DMS53 treated with DMSO at 0.1 percent for 48 hours (cell line): ENCODE results near the gene UPP2.

Experiments
- DNase-seq: peaks from one replicate; lab custom pipeline; 2025; ENCODE audit not compliant: unreplicated experiment; lab: John Stamatoyannopoulos, UW

The UPP2 gene

GRCh38 chr2:158135096-158135495 lies 33.4 kb downstream of the UPP2 start:
- no peak for DNase-seq

DNA sequence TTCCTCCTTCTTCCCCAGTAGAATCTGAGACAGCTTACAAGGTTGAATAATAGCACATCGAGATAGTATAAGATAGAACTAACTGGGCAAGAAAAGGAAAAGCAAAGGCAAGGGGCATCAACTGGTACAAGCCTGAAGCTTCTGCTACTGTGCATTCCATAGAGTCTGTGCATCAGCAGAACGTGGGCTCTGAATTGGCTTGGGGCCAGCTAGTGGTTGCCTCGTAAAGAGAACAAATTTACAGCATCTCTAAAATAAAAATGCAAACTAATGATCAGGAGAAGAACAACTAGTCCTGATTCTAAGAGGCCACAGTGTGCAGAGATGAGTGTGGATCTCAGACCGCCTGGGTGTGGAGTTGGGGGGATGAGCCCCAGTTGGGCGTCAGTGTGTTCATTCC lies 36.6 kb downstream of the UPP2 start:
- no peak for DNase-seq

- no peak for DNase-seq
These were observed 38.5 kb downstream of the UPP2 start for GRCh38 chr2:158140201-158140600.

GRCh38 chr2:158142165-158142564 lies 40.5 kb downstream of the UPP2 start:
- DNase-seq = no peak

DNA sequence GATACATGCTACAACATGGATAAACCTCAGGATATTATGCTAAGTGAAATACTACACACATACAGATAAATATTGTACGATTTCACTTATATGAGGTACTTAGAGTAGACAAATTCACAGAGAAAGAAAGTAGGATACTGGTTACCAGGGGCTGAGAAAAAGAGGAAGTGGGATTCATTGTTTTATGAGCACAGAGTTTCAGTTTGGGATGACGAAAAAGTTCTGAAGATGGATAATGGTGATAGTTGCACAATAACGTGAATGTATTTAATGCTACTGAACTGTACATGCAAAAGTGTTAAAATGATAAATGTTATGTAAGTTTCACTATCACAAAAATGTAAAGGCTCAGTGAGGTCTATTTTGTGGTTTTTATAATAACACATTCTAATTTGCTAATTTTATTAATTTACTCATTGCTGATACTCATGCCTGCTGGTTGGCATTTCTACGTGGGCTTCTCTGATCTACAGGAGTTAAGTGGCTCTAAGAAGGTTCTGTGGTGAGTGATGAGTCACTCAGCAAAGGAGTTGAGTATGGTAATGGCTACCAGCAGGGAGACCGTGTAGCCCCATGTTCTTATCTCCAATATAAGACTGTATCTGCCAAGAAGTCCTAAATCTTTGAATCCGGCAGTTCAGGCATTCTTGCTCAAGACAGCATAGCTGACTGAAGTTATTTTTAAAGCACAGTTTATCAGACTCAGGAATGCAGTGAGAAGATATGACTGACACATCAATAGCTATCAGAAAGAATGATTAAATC lies 41.1 kb downstream of the UPP2 start:
- no peak for DNase-seq

- DNase-seq = no peak
These were observed 42.2 kb downstream of the UPP2 start for GRCh38 chr2:158143703-158144360.

DNA sequence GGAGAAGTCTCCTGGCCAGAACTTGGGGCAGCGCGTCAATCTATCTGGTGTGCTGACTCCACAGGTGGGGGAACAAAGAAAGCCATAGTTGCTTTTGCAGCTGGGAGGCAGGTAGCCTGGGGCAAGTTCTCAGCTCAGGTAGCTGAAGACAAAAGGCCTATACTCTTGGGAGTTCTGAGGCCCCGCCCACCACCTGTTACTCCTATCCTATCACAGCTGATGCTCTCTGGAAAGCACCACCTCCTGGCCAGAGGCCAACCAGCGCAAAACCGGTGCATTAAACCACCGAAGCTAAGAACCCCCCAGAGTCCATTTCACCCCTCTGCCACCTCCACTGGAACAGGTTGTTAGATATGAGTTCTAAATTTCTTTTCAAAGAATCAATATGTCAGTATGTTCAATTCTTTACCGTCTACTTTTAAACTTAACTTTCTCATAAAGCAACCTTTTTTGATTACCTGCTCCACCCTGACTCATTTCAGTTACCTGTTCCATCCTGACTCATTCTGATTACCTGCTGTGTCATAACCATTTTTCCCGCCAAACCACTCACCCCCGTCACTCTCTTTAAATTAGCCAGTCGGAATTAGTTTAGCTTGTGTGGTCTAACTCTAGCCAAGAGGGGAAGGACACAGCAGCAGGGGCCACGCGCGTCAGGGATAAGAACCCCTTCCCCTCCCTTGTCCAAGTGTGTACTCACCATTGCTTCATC lies 43.4 kb downstream of the UPP2 start:
- no peak for DNase-seq

DNA sequence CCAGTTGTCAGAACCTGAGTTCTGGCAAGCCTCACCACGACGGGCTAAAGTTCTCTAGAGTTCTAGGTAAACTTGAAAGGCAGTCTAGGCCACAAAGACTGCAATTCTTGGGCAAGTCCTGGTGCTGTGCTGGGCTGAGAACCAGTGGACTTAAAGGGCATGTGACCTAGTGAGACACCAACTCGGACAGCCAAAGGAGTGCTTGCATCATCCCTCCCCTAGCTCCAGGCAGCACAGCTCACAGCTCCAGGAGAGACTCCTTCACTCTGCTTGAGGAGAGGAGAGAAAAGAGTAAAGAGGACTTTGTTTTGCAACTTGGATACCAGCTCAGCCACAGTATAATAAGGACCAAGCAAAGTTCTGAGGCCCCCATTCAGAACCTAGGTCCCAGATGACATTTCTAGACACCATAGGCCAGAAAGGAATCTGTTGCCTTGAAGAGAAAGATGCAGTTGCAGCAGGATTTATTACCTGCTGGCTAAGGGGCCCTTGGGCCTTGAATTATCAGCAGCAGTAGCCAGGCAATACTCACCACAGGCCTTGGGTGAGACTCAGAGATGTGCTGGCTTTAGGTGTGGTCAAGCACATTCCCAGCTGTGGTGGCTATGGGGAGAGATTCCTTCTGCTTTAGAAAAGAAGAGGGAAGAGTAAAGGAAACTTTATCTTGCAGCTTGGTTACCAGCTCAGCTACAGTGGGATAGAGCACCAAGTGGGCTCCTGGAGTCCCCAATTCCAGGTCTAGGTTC lies 51.8 kb downstream of the UPP2 start:
- DNase-seq = no peak

DNA sequence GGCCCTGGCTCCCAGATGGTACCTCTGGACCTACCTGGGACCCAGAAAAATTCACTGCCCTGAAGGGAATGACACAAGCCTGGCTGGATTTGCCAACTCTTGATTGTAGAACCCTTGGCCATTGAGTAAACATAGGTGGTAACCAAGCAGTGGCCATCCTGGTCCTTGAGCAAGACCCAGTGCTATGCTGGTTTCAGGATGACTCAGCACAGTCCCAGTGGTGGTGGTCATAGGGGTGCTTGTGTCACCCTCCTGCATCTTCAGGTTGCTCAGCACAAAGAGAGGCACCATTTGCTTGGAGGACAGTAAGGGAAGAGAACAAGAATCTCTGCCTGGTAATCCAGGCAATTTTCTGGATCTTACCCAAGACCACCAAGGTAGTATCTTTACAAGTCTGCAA lies 52.9 kb downstream of the UPP2 start:
- DNase-seq = no peak

GRCh38 chr2:158172719-158173118 lies 71.0 kb downstream of the UPP2 start:
- no peak for DNase-seq

- DNase-seq = no peak
These were observed 72.8 kb downstream of the UPP2 start for GRCh38 chr2:158174495-158174894.

DNA sequence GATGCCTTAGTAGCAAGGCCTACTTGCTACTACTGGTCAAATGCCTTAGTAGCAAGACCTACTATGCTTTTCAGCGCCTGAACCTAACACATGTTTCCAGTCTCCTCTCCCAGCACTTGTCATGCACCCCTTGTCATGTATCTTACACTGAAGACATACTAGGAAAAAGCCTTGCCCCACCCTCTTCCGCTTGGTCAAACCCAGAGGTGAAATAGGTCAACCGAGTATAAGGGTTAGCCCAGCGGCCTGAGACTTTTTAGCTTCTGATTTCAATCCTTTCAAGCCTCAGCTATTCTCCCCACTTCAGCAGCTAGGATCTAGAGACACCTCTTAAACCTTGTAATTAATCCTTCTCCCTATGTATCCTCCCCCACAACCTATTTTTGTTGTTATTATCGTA lies 73.3 kb downstream of the UPP2 start:
- DNase-seq = no peak

- no peak for DNase-seq
These were observed 77.0 kb downstream of the UPP2 start for GRCh38 chr2:158178646-158179045.

DNA sequence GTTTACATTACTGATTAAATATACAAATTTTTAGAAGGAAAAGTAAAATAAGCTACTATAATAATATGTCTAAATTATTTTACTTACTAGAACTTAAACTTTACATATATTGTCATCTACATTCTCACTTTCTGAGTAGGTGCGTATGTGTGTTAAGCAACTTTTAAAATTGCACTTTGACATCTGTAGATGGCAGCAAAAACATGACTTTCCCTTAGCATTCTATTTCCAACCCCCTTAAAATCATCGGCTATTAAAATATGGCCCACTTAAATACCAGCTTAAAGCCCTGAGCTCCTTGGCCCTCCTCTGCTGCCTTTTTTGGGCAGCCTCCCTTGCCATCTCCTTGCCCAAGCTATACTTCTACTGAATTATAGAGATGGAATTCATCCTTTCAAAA lies 78.0 kb downstream of the UPP2 start:
- peak; percentile 41 for DNase-seq

DNA sequence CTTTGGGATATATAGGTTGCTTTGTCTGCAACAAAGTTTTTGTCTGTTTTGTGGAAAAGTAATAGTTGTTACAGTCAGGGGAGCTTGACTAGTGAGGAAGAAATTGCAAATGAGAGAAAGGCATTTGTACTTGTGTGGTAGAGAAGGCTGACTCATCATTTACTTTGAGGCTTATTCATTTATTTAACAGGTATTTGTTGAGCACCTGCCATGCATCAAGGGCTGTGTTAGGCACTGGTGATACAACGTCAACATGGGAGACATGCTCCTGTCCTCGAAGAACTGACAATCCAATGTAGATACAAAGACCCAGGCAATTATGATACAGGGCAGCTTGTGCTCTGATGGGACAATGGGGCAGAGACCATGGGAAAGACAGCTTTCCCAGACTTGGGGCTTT lies 79.5 kb downstream of the UPP2 start:
- DNase-seq = peak; percentile 89

DNA sequence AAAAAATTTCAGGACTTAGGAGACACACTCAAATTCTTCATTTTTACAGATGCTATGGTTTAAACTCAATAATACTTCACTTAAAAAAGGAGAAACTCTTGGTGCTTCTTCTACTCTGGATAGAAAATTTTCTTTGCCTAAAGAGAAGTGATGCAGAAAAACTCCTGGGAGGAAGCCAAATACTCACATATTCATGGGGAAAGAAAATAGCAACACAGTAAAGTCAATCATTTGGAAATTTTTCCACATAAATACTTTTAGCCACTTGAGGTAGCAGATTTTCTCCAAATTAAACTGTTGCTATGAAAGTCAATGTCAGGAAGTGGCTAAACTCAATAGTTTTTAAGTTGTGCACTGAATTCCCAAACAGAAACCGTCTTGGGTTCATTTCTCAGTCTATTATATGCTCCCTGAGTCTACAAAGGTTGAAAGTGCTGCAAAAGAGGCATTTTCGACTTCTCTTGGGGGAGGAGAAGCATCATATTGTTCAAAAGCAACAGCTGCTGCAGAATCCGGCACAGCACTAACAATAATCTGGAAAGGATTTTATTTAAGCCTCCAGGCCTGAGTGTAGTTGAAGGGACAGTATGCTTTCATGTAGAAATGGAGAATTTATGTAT lies 81.1 kb downstream of the UPP2 start:
- DNase-seq = no peak

- no peak for DNase-seq
These were observed 82.3 kb downstream of the UPP2 start for GRCh38 chr2:158184001-158184400.

- no peak for DNase-seq
These were observed 83.1 kb downstream of the UPP2 start for GRCh38 chr2:158184556-158185343.
